IPS-18c (cell line): Measurements from ENCODE around the gene WDR44.
A peak's percentile ranks its signal among the peaks of the same experiment; 100 is the strongest.
"Not testable (repeated sequence)": the region's sequence is repeated elsewhere in the genome, so short reads cannot be mapped to it uniquely, and the experiment has no call there.

Experiments used
- H3K4me3 ChIP-seq: 2 replicates; pipeline ENCODE4 v1.7.0; 2013; ENCODE audit warnings: low read depth, mild to moderate bottlenecking, low read length, moderate library complexity; ENCODE audit not compliant: insufficient read depth
- H3K9me3 ChIP-seq: one replicate; pipeline ENCODE4 v1.6.1; 2013; ENCODE audit warnings: mild to moderate bottlenecking, low read length, moderate library complexity; ENCODE audit not compliant: control insufficient read depth, insufficient read depth

Gene WDR44

GRCh38 chrX:118437283-118437682 is 91.4 kb downstream of the WDR44 start:
- peaks cover 3% of the 10 kb centered on the region for H3K9me3 ChIP-seq
- no peak overlapping the region for H3K4me3 ChIP-seq

GRCh38 chrX:118448273-118448783 is 102.4 kb downstream of the WDR44 start:
- Histone ChIP-seq H3K4me3 (no peak overlapping the region), H3K9me3 (no peaks in the 10 kb centered on the region)

- Histone ChIP-seq H3K4me3 (no peak overlapping the region), H3K9me3 (no peaks in the 10 kb centered on the region)
Observed at GRCh38 chrX:118455013-118455412, 109.1 kb downstream of the WDR44 start.

GRCh38 chrX:118459494-118459893 is 113.6 kb downstream of the WDR44 start:
- Histone ChIP-seq H3K9me3 (no peaks in the 10 kb centered on the region), H3K4me3 (no peak overlapping the region)

- Histone ChIP-seq H3K9me3 (peaks cover 2% of the 10 kb centered on the region), H3K4me3 (no peak overlapping the region)
Observed at GRCh38 chrX:118464501-118464900, 118.6 kb downstream of the WDR44 start.

GRCh38 chrX:118468122-118468521 is 122.2 kb downstream of the WDR44 start:
- H3K4me3 ChIP-seq: no peak overlapping the region

GRCh38 chrX:118470721-118471347 is 124.9 kb downstream of the WDR44 start:
- not testable (repeated sequence) for H3K9me3 ChIP-seq, H3K4me3 ChIP-seq

More at GRCh38 chrX:118468122-118468521, 122.2 kb downstream of the WDR44 start:
- H3K9me3 ChIP-seq: peaks cover 4% of the 10 kb centered on the region

GRCh38 chrX:118474586-118474985 is 128.7 kb downstream of the WDR44 start:
- Histone ChIP-seq H3K4me3 (no peak overlapping the region), H3K9me3 (peaks cover 2% of the 10 kb centered on the region)

- H3K4me3 ChIP-seq: no peak overlapping the region
- H3K9me3 ChIP-seq: peaks cover 2% of the 10 kb centered on the region
Observed at GRCh38 chrX:118475903-118476302, 130.0 kb downstream of the WDR44 start.

- Histone ChIP-seq H3K4me3 (no peak overlapping the region), H3K9me3 (no peaks in the 10 kb centered on the region)
Observed at GRCh38 chrX:118480172-118480571, 134.3 kb downstream of the WDR44 start.

GRCh38 chrX:118482384-118482783 is 136.5 kb downstream of the WDR44 start:
- H3K4me3 ChIP-seq, H3K9me3 ChIP-seq: not testable (repeated sequence)

GRCh38 chrX:118484216-118484903 is 138.5 kb downstream of the WDR44 start:
- no peak overlapping the region for H3K4me3 ChIP-seq
- no peaks in the 10 kb centered on the region for H3K9me3 ChIP-seq

- not testable (repeated sequence) for H3K9me3 ChIP-seq, H3K4me3 ChIP-seq
Observed at GRCh38 chrX:118486693-118487092, 140.8 kb downstream of the WDR44 start.

- Histone ChIP-seq H3K9me3 (peaks cover 8% of the 10 kb centered on the region), H3K4me3 (no peak overlapping the region)
Observed at GRCh38 chrX:118493016-118493415, 147.1 kb downstream of the WDR44 start.

- Histone ChIP-seq H3K9me3 (peaks cover 8% of the 10 kb centered on the region), H3K4me3 (no peak overlapping the region)
Observed at GRCh38 chrX:118493653-118494297, 147.9 kb downstream of the WDR44 start.

GRCh38 chrX:118495061-118495921 is 149.4 kb downstream of the WDR44 start, which contains the start of gene DOCK11:
DOCK11 (plus strand) TSS chrX:118495815; CDS start chrX:118495972, 157 bp downstream.
- H3K4me3 ChIP-seq: peak within 1 kb of the TSS; percentile 70

More at GRCh38 chrX:118495061-118495921, 149.4 kb downstream of the WDR44 start, which contains the start of gene DOCK11:
- peaks cover 8% of the 10 kb centered on the region for H3K9me3 ChIP-seq
